Hematopoietic multipotent progenitor cell treated with erythropoietin and hydrocortisone succinate and interleukin-3 and kit ligand, for 4 days (in vitro differentiated cells): Measurements from ENCODE around the gene B4GALT5.
"Not testable (repeated sequence)": the region's sequence is repeated elsewhere in the genome, so short reads cannot be mapped to it uniquely, and the experiment has no call there.

Experiments
- DNase-seq: peaks from one replicate; pipeline ENCODE4 v3.0.0-alpha.2; 2015

B4GALT5 gene

GRCh38 chr20:49729780-49730179 is 16.1 kb upstream of the B4GALT5 start:
- no peak for DNase-seq

GRCh38 chr20:49727894-49728885 is 14.5 kb upstream of the B4GALT5 start:
- DNase-seq: no peak

GRCh38 chr20:49727478-49727877 is 13.8 kb upstream of the B4GALT5 start:
- DNase-seq: peak; percentile 50

GRCh38 chr20:49725694-49726093 is 12.0 kb upstream of the B4GALT5 start:
- no peak for DNase-seq

- not testable (repeated sequence) for DNase-seq
Observed at GRCh38 chr20:49725224-49725606, 11.5 kb upstream of the B4GALT5 start.

GRCh38 chr20:49724408-49725223 is 10.9 kb upstream of the B4GALT5 start:
- DNase-seq: peak; percentile 62

- DNase-seq: not testable (repeated sequence)
Observed at GRCh38 chr20:49723758-49724157, 10.1 kb upstream of the B4GALT5 start.

GRCh38 chr20:49721326-49721725 is 7.6 kb upstream of the B4GALT5 start:
- not testable (repeated sequence) for DNase-seq

GRCh38 chr20:49715466-49715865 is 1.8 kb upstream of the B4GALT5 start:
- no peak for DNase-seq

- DNase-seq: peak; percentile 57
Observed at GRCh38 chr20:49712996-49713752, 504 bp downstream of the B4GALT5 start.

GRCh38 chr20:49712646-49712995 is 1.1 kb downstream of the B4GALT5 start:
- no peak for DNase-seq

- no peak for DNase-seq
Observed at GRCh38 chr20:49712118-49712517, 1.6 kb downstream of the B4GALT5 start.

- DNase-seq: no peak
Observed at GRCh38 chr20:49711667-49711987, 2.1 kb downstream of the B4GALT5 start.

GRCh38 chr20:49710971-49711666 is 2.6 kb downstream of the B4GALT5 start:
- no peak for DNase-seq

- no peak for DNase-seq
Observed at GRCh38 chr20:49707118-49707517, 6.6 kb downstream of the B4GALT5 start.

- peak; percentile 71 for DNase-seq
Observed at GRCh38 chr20:49706630-49707091, 7.0 kb downstream of the B4GALT5 start.

GRCh38 chr20:49705893-49706292 is 7.8 kb downstream of the B4GALT5 start:
- not testable (repeated sequence) for DNase-seq

GRCh38 chr20:49705358-49705757 is 8.3 kb downstream of the B4GALT5 start:
- no peak for DNase-seq

- DNase-seq: no peak
Observed at GRCh38 chr20:49704932-49705336, 8.7 kb downstream of the B4GALT5 start.

- DNase-seq: no peak
Observed at GRCh38 chr20:49701916-49702315, 11.8 kb downstream of the B4GALT5 start.

- peak; percentile 82 for DNase-seq
Observed at GRCh38 chr20:49701241-49701790, 12.4 kb downstream of the B4GALT5 start.
